Bone marrow (tissue), 2 donors: Measurements from ENCODE around the gene BUD31.

Source experiments
- DNase-seq, 2 donors: peaks; one replicate each; lab custom pipeline; 2025; lab: John Stamatoyannopoulos, UW

Gene BUD31

GRCh38 chr7:99433158-99433557 lies 24.4 kb downstream of the BUD31 start:
- no peak for DNase-seq

DNA sequence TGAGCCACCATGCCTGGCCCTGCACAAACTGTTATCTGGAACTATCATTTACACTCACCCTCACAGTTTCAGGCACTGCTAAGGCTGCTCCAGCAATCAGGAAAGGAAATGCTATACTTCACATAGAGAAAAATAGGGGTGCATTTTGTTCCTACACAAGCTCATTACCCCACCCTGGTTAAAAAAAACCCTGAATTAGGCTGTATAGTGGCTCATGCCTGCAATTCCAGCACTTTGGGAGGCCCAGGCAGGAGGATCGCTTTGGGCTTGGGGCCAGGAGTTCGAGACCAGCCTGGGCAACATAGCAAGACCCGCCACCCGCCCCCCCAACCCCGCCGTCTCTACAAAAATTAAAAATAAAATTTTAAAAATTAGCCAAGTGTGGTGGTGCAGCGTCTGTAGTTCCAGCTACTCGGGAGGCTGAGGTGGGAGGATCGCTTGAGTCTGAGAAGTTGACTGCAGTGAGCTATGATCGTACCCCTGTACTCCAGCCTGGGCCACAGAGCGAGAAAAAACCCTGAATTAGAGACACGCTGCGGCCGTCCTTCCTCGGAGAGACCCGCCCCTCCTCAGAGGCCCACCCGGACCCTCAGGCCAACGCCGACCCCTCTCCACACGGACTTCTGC lies 29.3 kb downstream of the BUD31 start:
- DNase-seq, result no peak

- DNase-seq, result peak; percentile 74 to 88
Measured at GRCh38 chr7:99438573-99439480, 30.1 kb downstream of the BUD31 start, which contains the start of the genes CPSF4 and PTCD1. CPSF4 (plus strand) TSS chr7:99438943; CDS start chr7:99439083, 140 bp downstream. PTCD1 (minus strand) TSS chr7:99438798; CDS start chr7:99435242, 3,556 bp downstream.

- DNase-seq, result no peak
Measured at GRCh38 chr7:99440195-99440594, 31.4 kb downstream of the BUD31 start.

DNA sequence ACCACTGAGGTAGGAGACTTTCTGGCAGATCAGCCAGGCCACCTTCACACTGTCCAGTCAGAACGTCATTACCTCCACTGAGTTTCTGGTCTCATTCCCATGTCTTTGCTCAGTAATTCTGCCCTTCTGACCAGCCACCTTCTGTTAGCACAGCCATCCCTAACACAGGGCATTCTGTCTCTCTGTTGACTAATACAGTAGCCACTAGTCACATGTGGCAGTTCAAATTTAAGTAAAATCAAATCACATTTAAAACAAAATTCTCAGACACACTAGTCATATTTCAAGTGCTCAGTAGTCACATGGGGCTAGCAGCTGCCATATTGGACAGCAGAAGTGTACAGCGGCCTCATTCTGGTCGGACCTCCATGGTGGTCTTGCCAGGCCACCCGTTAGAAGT lies 37.3 kb downstream of the BUD31 start:
- DNase-seq, result no peak

DNA sequence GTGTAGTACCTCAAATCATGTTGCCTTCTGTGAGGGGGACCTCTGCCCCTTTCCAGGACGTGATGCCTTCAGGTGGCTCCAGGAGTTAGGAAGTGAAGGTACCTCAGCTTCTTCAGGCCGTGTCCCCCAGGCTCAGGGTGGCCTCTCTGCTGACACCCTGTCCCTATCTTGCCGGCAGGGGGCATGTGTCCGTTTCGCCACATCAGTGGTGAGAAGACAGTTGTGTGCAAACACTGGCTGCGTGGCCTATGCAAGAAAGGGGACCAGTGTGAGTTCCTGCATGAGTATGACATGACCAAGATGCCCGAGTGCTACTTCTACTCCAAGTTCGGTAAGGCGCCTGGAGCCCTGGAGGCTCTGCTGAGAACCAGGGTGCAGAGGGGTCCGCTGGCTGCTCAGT lies 39.2 kb downstream of the BUD31 start:
- DNase-seq, result no peak

DNA sequence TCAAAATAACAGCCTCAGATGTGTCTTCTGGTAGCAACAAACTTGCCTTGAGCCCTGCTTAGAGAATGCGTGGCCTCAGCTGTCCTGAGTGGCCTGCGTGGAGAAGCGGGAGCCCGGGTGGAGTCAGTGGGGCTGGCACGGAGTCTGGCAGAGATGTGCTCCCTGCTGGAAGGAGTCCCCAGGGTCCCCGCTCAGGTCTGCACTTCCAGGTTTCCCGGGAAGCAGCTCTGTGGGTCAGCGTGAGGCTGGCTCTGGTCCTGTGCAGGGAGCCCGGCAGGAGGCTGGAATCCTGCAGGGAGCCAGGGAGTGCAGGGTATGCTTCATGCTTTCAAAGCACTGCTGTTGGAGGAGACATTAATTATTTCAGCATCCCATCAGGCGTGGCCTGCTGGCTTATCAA lies 40.1 kb downstream of the BUD31 start:
- no peak for DNase-seq

DNA sequence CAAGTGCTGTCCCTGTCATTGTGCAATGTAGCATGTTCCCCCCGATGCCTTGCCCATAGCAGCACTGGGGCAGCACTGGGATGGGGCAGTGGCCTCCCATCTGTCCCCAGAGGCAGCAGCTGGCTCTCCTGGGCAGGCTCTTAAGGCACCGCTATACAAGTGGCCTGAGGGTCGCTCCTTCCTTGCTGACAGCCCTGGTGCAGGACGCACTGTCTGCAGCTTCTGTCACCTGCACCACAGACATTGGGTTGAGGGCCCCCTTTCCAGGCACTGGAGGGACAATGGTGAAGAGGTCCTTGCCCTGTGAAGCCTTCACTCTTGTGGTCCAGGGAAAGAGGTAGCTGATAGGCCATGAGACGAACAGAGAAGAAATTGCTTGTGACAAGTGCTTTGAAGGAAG lies 40.6 kb downstream of the BUD31 start:
- no peak for DNase-seq

GRCh38 chr7:99451936-99452335 lies 43.2 kb downstream of the BUD31 start:
- no peak for DNase-seq

DNA sequence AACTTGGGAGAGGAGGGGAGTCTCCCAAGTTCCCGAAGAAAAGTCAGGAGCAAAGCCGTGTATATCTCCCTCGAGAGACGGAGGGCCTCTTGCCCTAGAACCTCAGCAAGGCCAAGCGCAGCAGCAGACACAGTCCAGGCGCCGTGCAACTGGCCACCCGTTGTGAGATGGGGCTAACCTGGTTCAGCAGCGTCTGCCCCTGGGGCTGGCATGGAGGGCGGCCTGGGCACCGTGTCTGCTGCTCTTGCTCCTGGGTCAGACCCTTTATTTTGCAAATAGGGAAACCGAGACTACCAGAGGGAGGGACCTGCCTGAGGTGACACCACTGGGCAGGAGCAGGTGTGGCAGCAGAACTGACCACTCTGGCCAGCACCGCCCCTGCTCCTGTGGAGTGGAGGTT lies 43.8 kb downstream of the BUD31 start:
- no peak for DNase-seq

DNA sequence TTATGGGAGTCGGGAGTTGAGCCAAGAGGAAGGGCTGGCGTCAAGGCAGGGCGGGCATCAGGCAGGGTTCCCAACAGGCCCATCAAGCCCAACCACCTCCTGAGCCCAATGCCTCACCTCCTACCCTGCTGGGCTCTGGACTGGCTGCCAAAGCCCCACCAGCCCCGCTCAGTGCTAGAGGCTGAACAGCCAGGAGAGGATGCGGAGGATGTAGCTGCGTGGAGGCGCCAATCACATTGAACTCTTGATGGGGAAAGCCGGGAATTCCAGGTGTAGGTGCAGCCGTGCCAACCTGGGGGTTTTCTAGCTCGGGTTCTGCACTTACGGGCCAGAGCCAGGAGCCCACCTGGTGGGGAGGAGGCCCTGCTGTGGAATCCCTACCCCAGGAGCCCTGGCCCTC lies 44.3 kb downstream of the BUD31 start:
- no peak for DNase-seq

- no peak for DNase-seq
Measured at GRCh38 chr7:99455874-99456273, 47.1 kb downstream of the BUD31 start.

GRCh38 chr7:99456288-99456687 lies 47.5 kb downstream of the BUD31 start:
- DNase-seq, result no peak

GRCh38 chr7:99457050-99457649 lies 48.4 kb downstream of the BUD31 start:
- no peak for DNase-seq

- no peak for DNase-seq
Measured at GRCh38 chr7:99457650-99458493, 49.1 kb downstream of the BUD31 start.

DNA sequence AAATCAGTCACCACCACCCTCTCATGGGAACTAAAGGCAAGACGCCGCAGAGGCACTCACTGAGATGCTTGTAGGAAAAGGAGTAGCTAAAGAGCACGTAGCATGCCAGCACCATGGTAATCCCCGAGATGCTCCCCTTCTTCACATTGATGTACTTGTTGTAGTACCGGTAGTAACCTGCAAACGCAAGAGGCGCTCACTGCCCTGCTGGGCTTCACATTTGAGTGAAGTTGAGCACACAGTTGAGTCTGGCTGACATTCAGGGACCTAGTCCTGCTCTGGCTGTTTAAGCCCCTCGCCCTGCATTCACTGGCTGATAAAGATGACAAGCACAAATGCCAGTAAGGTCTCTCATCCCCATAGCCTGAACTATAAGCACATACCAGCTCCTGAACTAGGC lies 50.3 kb downstream of the BUD31 start:
- DNase-seq, result no peak

DNA sequence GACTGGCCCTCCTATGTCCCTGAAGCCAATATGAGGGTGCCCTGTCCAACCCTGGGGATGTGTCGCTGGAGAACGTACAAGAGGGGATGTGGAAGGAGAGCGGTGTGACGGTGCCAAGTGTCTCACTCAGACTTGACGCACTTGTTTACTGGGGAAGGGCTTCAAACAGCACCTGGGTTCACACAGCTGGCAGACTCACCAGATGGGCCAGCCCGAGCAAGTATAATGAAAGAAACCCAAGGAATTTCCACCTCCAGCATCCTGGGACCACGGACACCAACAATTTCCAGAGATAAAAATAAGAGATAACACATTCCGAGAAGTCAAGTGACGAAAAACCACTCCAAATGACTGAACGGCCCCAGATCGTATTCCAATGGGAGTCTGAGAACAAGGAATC lies 51.9 kb downstream of the BUD31 start:
- no peak for DNase-seq

GRCh38 chr7:99461221-99461620 lies 52.5 kb downstream of the BUD31 start:
- DNase-seq, result no peak

DNA sequence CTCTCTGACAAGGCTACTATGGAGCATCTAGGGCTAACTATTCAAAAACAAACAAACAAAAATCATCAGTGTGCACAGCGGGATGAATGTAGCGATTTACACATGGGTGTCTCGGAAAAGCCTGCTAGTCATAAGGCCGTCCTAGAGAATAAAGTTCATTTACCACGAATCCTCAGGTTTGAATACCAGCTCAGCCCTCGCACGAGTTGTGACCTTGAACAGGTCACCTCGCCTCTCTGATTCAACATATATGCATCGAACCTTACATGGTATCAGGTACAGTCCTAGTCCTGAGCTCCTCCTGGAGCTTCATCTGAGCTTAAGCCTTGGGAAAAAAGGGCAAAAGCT lies 56.6 kb downstream of the BUD31 start:
- no peak for DNase-seq

DNA sequence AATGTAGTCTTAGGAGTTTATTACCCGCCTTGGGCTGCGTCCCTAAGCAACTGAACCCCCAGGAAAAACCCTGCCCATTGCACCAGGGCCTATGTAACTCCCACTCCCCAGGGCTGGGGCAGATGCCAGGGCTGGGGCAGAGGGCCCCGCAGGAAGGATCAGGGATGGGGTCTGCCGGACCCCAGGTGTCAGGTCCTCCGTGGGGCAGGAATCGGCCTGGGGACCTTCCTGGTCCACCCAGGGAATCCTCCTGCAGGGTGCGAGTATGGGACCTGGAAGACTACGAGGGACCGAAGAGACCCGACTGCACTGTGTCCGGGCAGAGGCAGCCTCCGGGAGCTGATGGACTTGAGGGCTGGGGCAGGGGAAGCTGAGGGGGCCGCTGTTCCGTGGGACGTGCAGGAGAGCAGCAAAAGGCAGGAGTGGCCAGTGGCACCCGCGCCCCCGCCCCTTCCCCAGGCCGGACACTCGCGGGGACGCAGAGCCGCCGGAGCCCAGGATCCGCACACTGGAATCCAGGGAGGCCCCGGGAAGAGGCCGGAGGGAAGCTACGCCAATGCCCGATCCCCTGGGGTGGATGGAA lies 59.7 kb downstream of the BUD31 start:
- no peak for DNase-seq
